Esophagus muscularis mucosa (tissue), 3 donors: ENCODE results near the gene SLC9A8.

Source experiments
- CTCF ChIP-seq, 3 experiments: fragments of 200-600 bp in 2 of 3; fragments of 450-650 bp in 1 of 3; sonication (generic) in 2 of 3; IDR thresholded peaks; one replicate each; pipeline ENCODE4 v1.5.1; 2017 to 2019; ENCODE audit warnings: antibody characterized with exemption in 3 of 3, mild to moderate bottlenecking in 2 of 3, moderate library complexity in 1 of 3
- POLR2A ChIP-seq: fragments of 450-650 bp; IDR thresholded peaks from one replicate; pipeline ENCODE4 v1.6.1; 2017; ENCODE audit warnings: antibody characterized with exemption, moderate library complexity, mild to moderate bottlenecking, low read depth

GRCh38 chr20:49792006-49792405, 20.6 kb upstream of the SLC9A8 start:
- TF ChIP-seq POLR2A (no peak), CTCF (IDR thresholded peaks at IDR 0.05) (no peak)
